Measurements from ENCODE around the gene FIGLA.

The FIGLA gene

DNA sequence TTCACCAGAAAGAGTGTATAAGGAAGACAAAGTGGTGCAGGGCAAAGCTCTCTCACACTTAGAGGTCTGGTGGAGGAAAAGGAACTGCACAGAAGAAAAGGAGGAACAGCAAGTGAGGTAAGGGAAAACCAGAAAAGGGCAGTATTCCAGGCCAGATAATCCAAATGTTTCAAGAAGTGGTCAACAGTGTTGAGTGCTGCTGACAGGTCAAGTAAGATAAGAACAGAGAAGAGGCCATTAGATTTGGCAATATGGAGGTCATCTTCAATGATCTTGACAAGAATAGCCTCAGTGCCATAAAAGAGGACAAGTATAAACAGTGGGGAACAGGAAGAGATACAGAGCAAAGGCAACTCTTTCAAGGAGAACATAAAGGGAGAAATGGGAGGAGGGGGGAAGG is 37.4 kb downstream of the FIGLA start:
- Histone ChIP-seq H3K9me3 (ENCODE audit: severe bottlenecking) (no peaks in the 10 kb centered on the region), H3K27me3 (ENCODE audit: insufficient read depth, low read depth, severe bottlenecking) (no peaks in the 10 kb centered on the region), H3K27ac (no peak overlapping the region), H3K36me3 (peaks cover 7% of the 10 kb centered on the region; the same call in 1 of the 2 replicates), H3K4me3 (ENCODE audit: low read depth, low read length) (no peak overlapping the region)
- no peak for TF ChIP-seq CTCF (IDR thresholded peaks at IDR 0.05; ENCODE audit: low read depth, low read length)
- DNase-seq, result no peak

DNA sequence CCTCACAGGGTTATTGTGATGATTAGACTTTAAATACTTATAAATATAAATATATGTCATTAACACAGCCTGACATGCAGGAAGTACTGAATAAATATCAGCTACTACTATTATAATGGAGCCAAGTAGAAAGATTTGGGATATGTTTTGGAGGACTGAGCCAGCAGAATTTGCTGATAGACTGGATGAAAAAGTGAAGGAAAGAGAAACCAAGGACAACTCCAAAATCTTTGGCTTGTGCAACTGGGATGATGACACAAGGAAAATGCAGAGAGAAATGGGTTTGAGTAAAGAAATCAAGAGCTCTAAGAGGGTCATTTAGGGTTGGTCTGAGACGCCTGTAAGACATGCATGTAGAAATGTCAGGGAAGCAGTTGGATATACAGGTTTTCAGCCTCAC is 38.0 kb downstream of the FIGLA start:
- no peak for DNase-seq
- Histone ChIP-seq H3K4me3 (ENCODE audit: low read depth, low read length) (no peak overlapping the region), H3K27ac (no peak overlapping the region), H3K9me3 (ENCODE audit: severe bottlenecking) (no peaks in the 10 kb centered on the region), H3K27me3 (ENCODE audit: insufficient read depth, low read depth, severe bottlenecking) (no peaks in the 10 kb centered on the region), H3K36me3 (peaks cover 7% of the 10 kb centered on the region; the same call in 1 of the 2 replicates)
- no peak for TF ChIP-seq CTCF (IDR thresholded peaks at IDR 0.05; ENCODE audit: low read depth, low read length)

DNA sequence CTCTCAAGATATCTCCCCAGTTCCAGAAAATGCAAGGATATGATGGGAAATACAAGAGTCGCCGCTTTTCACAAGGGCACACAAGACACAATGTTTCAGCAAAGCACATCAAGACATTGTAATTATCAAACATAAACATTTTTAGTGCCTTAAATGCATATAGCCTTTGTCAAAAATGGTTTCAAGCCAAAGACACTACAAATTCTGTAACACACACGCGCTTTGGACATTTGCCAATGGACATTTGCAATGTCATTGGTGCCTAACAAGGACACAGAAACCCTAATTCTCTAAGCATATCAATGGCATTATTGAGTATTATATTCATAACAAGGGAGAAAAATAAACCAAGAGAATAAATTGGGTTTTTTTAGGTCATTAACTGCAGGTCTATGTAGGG is 38.6 kb downstream of the FIGLA start:
- Histone ChIP-seq H3K27me3 (ENCODE audit: insufficient read depth, low read depth, severe bottlenecking) (no peaks in the 10 kb centered on the region), H3K36me3 (peaks cover 7% of the 10 kb centered on the region; the same call in 1 of the 2 replicates), H3K27ac (no peak overlapping the region)

DNA sequence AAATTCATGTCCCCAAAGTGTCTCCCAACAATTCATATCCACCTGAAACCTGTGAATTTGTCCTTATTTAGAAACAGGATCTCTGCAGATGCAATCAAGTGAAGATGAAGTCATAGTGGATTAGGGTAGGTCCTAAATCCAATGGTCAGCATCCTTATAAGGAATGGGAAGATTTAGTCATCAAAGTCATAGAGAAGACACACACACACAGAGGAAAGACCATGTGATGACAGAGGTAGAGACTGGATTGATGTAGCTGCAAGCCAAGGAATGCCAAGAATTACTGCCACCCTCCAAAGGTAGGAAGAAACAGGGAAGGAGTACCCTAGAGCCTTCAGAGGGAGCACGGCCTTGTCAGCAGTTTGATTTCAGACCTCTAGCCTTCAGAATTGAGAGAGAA is 40.1 kb downstream of the FIGLA start:
- Histone ChIP-seq H3K4me3 (ENCODE audit: low read depth, low read length) (no peak overlapping the region), H3K36me3 (peaks cover 4% of the 10 kb centered on the region; the same call in 1 of the 2 replicates), H3K27ac (no peak overlapping the region), H3K27me3 (ENCODE audit: insufficient read depth, low read depth, severe bottlenecking) (no peaks in the 10 kb centered on the region), H3K9me3 (ENCODE audit: severe bottlenecking) (no peaks in the 10 kb centered on the region)
- no peak for TF ChIP-seq CTCF (IDR thresholded peaks at IDR 0.05; ENCODE audit: low read depth, low read length)
- DNase-seq, result no peak

More for the DNA sequence above, 38.6 kb downstream of the FIGLA start:
- no peak for DNase-seq
- Histone ChIP-seq H3K9me3 (ENCODE audit: severe bottlenecking) (no peaks in the 10 kb centered on the region), H3K4me3 (ENCODE audit: low read depth, low read length) (no peak overlapping the region)
- TF ChIP-seq CTCF (IDR thresholded peaks at IDR 0.05; ENCODE audit: low read depth, low read length), result no peak

- H3K36me3 ChIP-seq, result peaks cover 15% of the 10 kb centered on the region
- DNase-seq, result no peak
- H3K4me3 ChIP-seq (ENCODE audit: low read depth, low read length), result no peak overlapping the region
- no peaks in the 10 kb centered on the region for H3K9me3 ChIP-seq (ENCODE audit: severe bottlenecking)
- peak; percentile 46 for TF ChIP-seq CTCF (IDR thresholded peaks at IDR 0.05; ENCODE audit: low read depth, low read length)
- no peak overlapping the region for H3K27ac ChIP-seq
- H3K27me3 ChIP-seq (ENCODE audit: insufficient read depth, low read depth, severe bottlenecking), result no peaks in the 10 kb centered on the region
These were observed 42.2 kb downstream of the FIGLA start for GRCh38 chr2:70748002-70748784.

- Histone ChIP-seq H3K4me3 (ENCODE audit: low read depth, low read length) (no peak overlapping the region), H3K9me3 (ENCODE audit: severe bottlenecking) (no peaks in the 10 kb centered on the region), H3K27me3 (ENCODE audit: insufficient read depth, low read depth, severe bottlenecking) (no peaks in the 10 kb centered on the region), H3K27ac (no peak overlapping the region), H3K36me3 (peaks cover 16% of the 10 kb centered on the region)
- TF ChIP-seq CTCF (IDR thresholded peaks at IDR 0.05; ENCODE audit: low read depth, low read length), result no peak
- no peak for DNase-seq
These were observed 43.2 kb downstream of the FIGLA start for GRCh38 chr2:70747284-70747683.

All from WERI-Rb-1 (cell line).